Measurements from ENCODE around the gene DDX20.

The DDX20 gene

DNA sequence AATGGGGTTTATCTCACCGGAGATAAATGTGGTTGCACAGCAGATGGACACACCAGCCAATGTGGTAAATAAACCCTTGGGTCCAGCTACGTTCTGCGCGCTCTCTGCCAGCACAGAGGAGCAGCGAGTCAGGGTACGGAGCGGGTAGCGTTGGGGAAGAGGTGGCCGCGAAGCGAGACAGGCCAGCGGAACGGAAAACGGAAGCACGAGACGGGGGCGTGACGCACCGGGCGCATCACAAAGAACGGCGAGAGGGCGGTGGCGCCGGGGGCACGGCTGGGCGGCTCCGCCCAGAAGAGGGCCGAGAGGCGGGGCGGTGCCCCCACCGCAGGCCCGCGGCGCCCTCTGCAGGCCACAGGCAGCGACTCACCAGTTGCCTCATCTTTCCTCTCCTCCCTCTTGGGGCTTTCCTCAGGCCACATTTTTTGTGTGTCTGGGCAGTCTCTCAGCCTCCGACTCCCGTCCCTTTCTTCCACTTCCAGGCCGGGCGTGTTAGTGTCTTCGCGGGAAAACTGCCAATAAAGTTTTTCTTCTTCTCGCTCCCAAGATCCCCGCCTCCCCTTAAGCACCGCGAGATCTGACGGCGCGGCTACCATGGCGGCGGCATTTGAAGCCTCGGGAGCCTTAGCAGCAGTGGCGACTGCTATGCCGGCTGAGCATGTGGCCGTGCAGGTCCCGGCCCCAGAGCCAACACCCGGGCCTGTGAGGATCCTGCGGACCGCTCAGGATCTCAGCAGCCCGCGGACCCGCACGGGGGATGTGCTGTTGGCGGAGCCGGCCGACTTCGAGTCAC lies at the start of gene DDX20:
Gene DDX20 (plus strand): TSS at position 571 of the 793 bp plus-strand sequence. CDS start 24 bp downstream, at position 595.
- DNase-seq = peak; percentile 95

- peak; percentile 42 for DNase-seq
Measured at GRCh38 chr1:111706921-111707320, 48.8 kb upstream of the DDX20 start.

- DNase-seq = peak; percentile 81
Measured at GRCh38 chr1:111707906-111708305, 47.8 kb upstream of the DDX20 start.

- DNase-seq = no peak
Measured at GRCh38 chr1:111709986-111710385, 45.7 kb upstream of the DDX20 start.

- no peak for DNase-seq
Measured at GRCh38 chr1:111716333-111716732, 39.4 kb upstream of the DDX20 start.

GRCh38 chr1:111717450-111717849 lies 38.3 kb upstream of the DDX20 start:
- no peak for DNase-seq

DNA sequence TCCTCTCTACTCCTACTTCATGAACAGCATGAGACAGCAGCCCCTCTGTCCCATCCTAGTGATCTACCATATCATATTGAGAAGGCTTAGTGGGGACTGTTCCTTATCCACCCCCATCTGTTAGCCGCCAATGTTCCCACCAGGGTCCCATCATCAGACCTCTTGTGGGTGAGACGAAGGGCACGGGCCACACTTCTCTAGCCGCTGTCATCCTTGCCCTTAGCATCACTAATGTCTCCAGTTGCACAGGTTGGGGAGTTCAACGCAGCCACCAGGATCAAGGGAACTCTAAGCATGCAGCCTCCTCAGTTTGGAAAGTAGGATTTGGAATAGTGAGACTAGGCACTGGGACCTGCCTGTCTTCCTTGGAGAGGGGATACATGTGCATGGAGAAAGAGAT lies 36.6 kb upstream of the DDX20 start:
- no peak for DNase-seq

DNA sequence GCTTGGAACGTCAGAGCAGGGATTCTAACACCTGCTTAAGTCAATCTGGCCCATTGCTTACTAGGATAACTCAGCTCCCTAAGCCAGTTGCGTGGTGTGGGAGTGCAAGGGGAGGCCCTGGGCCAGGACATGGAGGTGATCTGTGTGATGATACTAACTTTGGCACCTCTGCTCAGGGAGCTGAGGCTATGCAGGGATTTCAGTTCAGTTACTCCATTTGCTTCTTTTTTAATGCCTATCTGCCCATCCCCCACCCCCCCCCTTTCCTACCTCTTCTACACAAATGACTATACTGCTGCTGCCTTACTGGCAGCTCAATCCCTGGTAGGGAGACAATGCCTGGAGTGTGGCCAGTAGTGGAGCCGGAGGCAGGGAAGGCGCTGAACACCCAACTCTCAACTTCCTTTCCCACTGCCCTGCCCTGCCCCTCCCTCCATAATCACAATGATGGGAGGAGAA lies 36.0 kb upstream of the DDX20 start:
- no peak for DNase-seq

- DNase-seq = no peak
Measured at GRCh38 chr1:111720274-111720976, 35.3 kb upstream of the DDX20 start.

GRCh38 chr1:111720977-111721786 lies 34.5 kb upstream of the DDX20 start:
- no peak for DNase-seq

- no peak for DNase-seq
Measured at GRCh38 chr1:111723091-111723806, 32.5 kb upstream of the DDX20 start.

- DNase-seq = no peak
Measured at GRCh38 chr1:111723871-111724270, 31.8 kb upstream of the DDX20 start.

DNA sequence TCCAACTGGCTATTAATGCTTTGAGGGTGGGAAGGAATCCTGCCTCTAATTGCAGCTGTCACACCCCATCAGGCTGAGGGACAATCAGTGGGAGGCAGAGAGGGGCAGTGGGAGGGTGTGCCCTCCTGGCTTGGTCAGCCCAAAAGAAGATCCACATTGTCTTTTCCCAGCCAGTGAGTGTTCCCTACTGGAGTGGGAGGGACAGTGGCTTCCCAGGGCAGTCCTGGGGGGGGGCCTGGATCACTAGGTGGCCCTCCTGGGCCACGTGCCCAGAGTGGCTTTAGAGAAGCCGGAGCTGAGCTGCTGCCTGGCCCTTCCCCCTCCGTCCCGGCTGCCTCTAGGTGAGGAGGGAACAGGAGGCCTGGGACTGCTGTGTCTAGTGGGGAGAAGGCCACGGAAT lies 30.5 kb upstream of the DDX20 start:
- DNase-seq = no peak

GRCh38 chr1:111727056-111727455 lies 28.6 kb upstream of the DDX20 start:
- DNase-seq = no peak

DNA sequence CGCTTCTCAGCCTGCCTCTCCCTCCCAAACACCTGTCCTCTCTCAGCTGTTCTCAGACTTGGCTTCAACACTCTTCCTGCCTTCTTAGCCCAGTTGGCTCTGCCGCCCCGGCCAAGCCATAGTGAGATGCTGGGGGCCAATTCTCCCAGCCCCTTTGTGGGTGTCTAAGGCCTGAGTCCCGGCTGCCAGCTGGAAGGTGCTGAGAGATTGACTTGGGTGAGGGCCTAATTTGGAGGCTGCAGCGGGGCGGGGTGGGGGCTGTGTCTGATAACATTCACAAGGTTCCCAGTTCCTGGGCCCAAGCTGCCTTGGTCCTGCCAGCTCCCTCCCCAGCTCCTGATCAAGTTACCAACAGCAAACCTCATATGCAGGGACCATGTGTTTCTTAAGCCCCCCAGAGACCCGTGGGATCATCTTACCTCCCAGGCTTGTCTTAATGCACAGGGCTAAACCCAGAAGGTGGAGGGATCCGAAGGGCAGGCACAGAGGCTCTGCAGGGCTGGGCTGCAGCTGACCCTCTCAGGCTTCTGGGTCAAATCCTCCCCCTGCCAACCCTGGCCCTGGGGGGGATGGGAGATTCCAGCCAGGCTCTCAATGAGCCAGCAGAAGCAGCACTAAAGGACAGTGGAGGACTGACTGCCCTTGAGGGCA lies 26.3 kb upstream of the DDX20 start:
- DNase-seq = no peak

DNA sequence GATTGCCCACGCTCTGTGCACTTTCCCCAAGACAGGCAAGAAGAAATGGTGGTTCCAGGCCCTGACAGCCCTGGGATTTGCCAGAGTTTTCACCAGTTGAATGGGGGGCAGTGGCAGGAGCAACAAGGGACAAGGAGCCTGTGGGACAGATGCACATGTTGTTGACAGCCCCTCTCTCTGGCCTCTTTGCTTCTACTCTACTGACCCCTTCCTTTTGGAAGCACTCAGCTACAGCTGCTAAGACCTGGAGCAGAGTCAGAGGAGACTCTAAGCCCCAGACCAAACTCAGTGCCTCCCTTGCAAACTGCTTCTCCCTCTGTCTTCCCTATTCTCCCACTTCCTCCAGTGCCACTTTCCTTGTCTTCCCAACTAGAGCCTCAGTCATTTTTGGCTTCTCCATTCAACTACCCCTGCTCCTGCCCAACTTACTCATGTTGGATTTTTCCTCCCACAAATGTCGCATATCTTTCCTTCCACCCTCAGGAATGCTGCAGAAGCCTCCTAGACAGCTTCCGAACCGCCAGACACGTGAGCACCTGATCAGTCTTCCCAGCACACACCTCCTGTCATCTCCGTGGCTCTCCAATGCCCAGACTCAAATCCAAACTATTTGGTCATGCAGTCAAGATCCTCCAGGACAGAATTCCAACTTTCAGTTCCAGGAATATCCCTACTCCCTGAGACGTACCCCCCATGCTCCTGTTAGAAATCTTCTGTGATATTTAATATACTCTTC lies 25.6 kb upstream of the DDX20 start:
- DNase-seq = no peak

DNA sequence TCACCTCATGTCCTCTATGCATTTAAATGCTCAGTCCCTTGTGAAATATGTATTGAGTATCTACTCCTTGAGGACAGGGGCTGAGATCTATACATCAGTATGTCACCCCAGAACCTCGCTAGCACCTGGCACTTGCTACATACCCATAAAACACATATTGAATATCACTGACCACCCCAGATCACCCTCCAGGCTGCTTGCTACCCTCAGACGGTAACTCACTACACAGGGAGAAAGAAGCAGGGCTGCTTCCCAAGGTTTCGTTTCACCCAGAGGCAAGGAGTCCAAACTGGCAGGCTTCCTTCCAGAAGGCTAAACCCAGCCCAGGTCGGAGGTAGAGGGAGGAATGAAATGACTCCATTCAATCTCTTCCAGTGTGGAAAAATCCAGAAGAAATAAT lies 25.0 kb upstream of the DDX20 start:
- no peak for DNase-seq

- DNase-seq = no peak
Measured at GRCh38 chr1:111731956-111732355, 23.7 kb upstream of the DDX20 start.

GRCh38 chr1:111732718-111733117 lies 23.0 kb upstream of the DDX20 start:
- no peak for DNase-seq

GRCh38 chr1:111733183-111733991 lies 22.3 kb upstream of the DDX20 start:
- DNase-seq = peak; percentile 99

GRCh38 chr1:111733992-111734341 lies 21.7 kb upstream of the DDX20 start:
- DNase-seq = no peak

Data from HCEC 1CT (cell line).